Astrocyte of the cerebellum (primary cell): Measurements from ENCODE around the gene DACH1.

Experiments used
- DNase-seq: peaks from one replicate; pipeline ENCODE4 v3.0.0-alpha.2; 2011; ENCODE audit warnings: low read depth
- H3K4me3 ChIP-seq: 2 replicates; pipeline ENCODE4 v1.5.1; 2011; ENCODE audit warnings: mild to moderate bottlenecking, low read depth, low read length, moderate library complexity
- in situ Hi-C: cut with HindIII; loops from 2 replicates; pipeline ENCODE4 v1.10.0; 2017; ENCODE audit warnings: low sequenced_read_pairs
- TF ChIP-seq, protein P1 (sequence below): IDR thresholded peaks from 2 replicates; pipeline ENCODE4 v1.5.1; 2012; ENCODE audit warnings: low read length, low read depth, moderate library complexity, mild to moderate bottlenecking; ENCODE audit errors: missing control alignments

DACH1 gene

DNA sequence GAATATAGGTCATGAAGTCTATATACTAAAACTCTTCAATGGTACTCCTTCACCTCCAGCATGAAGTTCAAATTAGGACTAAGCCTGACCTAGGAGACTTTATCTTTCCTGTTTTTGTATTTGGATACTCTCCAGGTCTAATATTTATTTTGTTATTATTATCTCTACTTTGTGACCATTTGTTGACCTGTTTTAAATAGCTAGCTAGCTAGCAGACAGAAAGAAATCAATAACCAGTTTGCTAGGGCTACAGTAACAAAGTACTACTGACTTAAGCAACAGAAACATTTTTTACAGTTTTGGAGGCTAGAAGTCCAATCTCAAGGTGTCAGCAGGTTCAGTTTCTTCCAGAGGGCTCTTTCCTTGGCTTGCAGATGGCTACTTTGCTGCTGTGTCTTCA, 15.1 kb upstream of the DACH1 start:
- no peak for DNase-seq
- H3K4me3 ChIP-seq = no peak overlapping the region
- in situ Hi-C loops = no loop called here
- TF ChIP-seq, protein P1, sequence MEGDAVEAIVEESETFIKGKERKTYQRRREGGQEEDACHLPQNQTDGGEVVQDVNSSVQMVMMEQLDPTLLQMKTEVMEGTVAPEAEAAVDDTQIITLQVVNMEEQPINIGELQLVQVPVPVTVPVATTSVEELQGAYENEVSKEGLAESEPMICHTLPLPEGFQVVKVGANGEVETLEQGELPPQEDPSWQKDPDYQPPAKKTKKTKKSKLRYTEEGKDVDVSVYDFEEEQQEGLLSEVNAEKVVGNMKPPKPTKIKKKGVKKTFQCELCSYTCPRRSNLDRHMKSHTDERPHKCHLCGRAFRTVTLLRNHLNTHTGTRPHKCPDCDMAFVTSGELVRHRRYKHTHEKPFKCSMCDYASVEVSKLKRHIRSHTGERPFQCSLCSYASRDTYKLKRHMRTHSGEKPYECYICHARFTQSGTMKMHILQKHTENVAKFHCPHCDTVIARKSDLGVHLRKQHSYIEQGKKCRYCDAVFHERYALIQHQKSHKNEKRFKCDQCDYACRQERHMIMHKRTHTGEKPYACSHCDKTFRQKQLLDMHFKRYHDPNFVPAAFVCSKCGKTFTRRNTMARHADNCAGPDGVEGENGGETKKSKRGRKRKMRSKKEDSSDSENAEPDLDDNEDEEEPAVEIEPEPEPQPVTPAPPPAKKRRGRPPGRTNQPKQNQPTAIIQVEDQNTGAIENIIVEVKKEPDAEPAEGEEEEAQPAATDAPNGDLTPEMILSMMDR = no peak

DNA sequence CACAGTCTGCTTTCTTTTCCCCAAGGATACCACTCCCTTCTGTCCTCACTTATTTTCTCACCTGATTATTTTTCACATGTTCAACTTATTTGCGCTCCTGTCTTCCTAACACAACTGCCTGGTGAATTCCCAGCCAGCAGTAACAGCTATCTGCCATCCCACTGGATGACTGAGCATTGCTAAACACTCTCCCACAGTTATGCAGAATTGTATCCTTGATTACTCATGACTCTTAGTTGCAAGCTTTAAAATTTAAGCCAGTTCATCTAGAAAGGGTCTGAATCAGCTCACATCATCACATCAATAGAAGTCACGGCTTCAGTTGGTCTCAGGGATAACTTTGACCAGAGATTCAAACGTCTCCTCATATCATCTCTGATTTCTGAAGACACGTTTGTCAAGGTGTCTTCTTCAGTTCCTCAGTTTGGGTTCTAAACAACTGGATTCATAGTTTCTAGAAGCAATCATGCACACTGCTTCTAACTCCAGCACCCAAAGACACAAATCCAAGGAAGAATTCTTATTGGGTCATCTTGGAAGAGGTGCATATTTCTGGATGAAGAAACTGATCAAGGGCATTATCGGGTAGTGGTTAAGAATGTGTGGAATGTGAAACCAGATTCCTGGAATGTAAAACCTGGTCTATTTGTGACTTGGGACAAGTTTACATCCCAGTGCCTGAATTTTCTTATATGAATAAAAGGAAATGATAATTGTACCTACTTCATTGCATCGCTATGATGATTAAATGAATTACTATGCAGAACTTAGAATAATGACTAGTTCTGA, 13.9 kb upstream of the DACH1 start:
- DNase-seq = no peak
- in situ Hi-C loops = no loop called here
- TF ChIP-seq, protein P1 = no peak
- no peak overlapping the region for H3K4me3 ChIP-seq

DNA sequence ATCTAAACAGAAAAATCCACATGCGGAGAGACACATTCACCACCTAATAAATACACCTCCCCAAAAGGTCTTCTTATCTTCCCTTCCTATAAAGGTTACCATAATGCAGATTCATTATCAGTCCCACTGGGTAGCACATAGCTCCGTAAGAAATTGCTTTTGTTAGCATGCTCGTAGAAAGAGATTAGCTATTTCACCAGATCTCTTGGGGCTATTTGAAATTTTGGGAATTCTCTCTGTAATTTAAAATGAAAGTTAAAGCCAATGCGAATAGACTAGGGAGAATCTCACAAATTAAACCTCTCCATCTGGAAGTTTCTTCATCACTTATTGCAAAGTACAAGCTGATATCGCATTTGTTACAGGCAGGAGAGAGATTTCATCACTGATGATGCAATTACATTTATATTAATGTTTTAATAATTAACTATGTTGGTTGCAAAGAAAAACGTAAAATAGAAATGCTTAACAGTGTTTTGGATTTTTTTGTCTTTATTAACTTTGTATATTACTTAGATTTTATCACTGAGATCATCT, 12.9 kb upstream of the DACH1 start:
- in situ Hi-C loops = no loop called here
- H3K4me3 ChIP-seq = no peak overlapping the region
- DNase-seq = no peak
- TF ChIP-seq, protein P1 = no peak

DNA sequence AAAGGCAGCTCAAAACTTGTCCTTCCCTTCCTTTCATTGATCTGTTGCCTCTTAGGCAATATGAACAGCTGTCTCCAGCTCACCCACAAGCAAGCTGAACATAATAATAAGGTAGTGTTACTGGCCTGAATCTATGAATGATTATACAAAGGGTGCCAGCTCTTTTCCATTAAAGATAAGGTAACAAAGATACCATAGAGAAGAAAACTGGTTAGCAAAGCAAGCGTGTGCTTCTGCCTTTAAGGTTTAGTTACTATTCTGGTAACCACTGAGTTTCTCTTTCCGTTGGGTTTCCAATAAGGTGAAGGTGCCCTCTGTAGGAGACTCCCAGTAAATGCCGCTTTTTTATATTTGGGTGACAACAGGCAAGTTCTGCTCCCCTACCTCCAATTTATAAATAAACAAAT, 12.1 kb upstream of the DACH1 start:
- H3K4me3 ChIP-seq = no peak overlapping the region
- DNase-seq = no peak
- in situ Hi-C loops = no loop called here
- TF ChIP-seq, protein P1 = peak; percentile 70

DNA sequence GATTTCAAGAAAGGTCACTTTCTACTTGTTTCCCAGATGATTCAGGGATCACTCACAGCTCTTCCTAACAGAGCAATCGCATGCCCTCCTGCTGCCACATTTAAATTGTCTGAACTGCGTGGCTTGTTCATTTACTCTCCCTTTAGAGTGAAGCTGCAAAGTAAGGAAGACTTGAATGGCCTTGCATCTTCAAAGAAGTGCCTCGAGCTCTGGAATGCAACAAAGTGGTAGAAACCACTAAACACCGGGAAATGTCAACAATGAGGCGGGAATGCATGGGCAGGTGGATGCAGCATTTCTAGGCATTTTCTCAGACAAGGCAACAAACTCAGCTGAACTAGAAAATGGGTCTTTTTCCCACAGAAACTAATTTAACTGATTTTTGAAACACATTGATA, 10.3 kb upstream of the DACH1 start:
- in situ Hi-C loops = no loop called here
- no peak overlapping the region for H3K4me3 ChIP-seq
- TF ChIP-seq, protein P1 = no peak
- no peak for DNase-seq

DNA sequence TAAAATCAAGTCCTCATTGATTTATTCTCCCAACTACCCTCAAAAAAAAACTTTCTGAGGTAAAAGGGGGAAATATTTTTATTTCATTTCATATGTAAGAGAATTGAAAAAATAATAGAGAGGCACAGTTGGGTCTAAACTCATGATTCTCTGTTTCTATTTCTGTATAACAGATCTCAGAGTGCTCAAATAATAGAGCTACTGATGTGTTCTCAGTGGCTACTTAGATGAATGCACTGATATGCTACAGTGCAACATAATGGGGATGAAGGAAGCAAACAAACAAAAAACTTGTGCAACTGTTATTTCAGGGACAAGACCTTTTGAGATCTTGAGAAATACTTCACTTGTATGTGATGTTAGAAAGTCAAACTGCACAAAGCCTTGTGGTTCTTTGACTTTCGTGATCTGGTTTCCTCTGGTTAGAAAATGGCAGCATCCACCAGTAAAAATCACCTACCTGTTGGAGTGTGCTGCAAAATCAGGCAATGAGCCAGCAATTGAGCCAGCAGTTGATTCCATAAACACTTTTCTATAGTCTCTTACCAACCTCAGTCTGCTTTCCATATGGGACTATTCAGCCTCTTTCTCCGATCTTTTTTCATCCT, 9.7 kb upstream of the DACH1 start:
- no peak overlapping the region for H3K4me3 ChIP-seq
- TF ChIP-seq, protein P1 = no peak
- no peak for DNase-seq
- in situ Hi-C loops = no loop called here
